Activated CD4-positive, alpha-beta T cell treated with anti-CD3 and anti-CD28 coated beads for 36 hours (primary cell): ENCODE data around the gene MRPL20. TPM values are rescaled to one million over a fixed set of nuclear protein-coding genes. Genes with fewer than 3 reads are reported as not detected.

Experiments used
- ATAC-seq: fragments of 200-7000 bp; cut with Tn5 transposase; one replicate; pipeline ENCODE4 v1.10.0; 2021; ENCODE audit warnings: mild to moderate bottlenecking, moderate library complexity
- CTCF ChIA-PET: fragments of 350-600 bp; sonication (Branson Sonifier 250); formaldehyde crosslinking; loops from one replicate; lab custom pipeline; 2021; ENCODE audit warnings: antibody characterized with exemption; lab: Charles Lee
- POLR2A ChIA-PET: fragments of 350-600 bp; sonication (Branson Sonifier 250); formaldehyde crosslinking; loops from one replicate; lab custom pipeline; 2021; ENCODE audit warnings: antibody characterized with exemption, inconsistent platforms; lab: Charles Lee
- DNase-seq: peaks from one replicate; pipeline ENCODE4 v3.0.0-alpha.2; 2020
- H3K27ac Mint-ChIP-seq: one replicate; pipeline ENCODE4 v1.8.0; 2021; ENCODE audit warnings: mixed read lengths
- H3K27me3 Mint-ChIP-seq: one replicate; pipeline ENCODE4 v1.8.0; 2021; ENCODE audit warnings: mixed read lengths
- H3K36me3 Mint-ChIP-seq: one replicate; pipeline ENCODE4 v1.8.0; 2021; ENCODE audit warnings: low read depth, mixed read lengths
- H3K4me1 Mint-ChIP-seq: one replicate; pipeline ENCODE4 v1.8.0; 2021; ENCODE audit warnings: mixed read lengths
- H3K4me3 Mint-ChIP-seq: one replicate; pipeline ENCODE4 v1.8.0; 2021; ENCODE audit warnings: mild to moderate bottlenecking, moderate library complexity, mixed read lengths
- H3K9me3 Mint-ChIP-seq: one replicate; pipeline ENCODE4 v1.8.0; 2021; ENCODE audit warnings: low read depth, mixed read lengths
- intact Hi-C, 2 experiments: fragments of 100-400 bp; cut with DNase I in 1 of 2; cut with micrococcal nuclease in 1 of 2; formaldehyde crosslinking; loops; one replicate each; pipeline versions ENCODE4 v1.14.2 to v1.15.1; 2022 to 2024; cut with DNase I, micrococcal nuclease
- total RNA-seq, 2 experiments: library from RNA; stranded (reverse); gene quantifications; one replicate each; pipeline ENCODE4 v1.2.3, GENCODE V29; 2021

Gene MRPL20
- total RNA-seq, 2 experiments from 2014 or later: 126 to 143 TPM

GRCh38 chr1:1400576-1401456 lies 6.3 kb downstream of the MRPL20 start:
- Mint-ChIP-seq H3K27ac (peak overlapping the region; percentile 83), H3K9me3 (no peaks in the 10 kb centered on the region), H3K36me3 (peaks cover 67% of the 10 kb centered on the region), H3K4me3 (peak overlapping the region; percentile 93), H3K27me3 (no peaks in the 10 kb centered on the region), H3K4me1 (peaks cover 58% of the 10 kb centered on the region)
- intact Hi-C loops: loop anchor here in 1 of 2 experiments (10.0 kb wide), 1 partner anchor 504 kb away; no protein-coding TSS in a partner anchor
- no peak for DNase-seq
- ChIA-PET CTCF (interaction anchor here (0.6 to 3.1 kb wide), 8 partner anchors 11 to 91 kb away, joined by 3 to 15 read pairs (median 3); partner anchors contain the start of gene AURKAIP1), POLR2A (interaction anchor here (0.7 kb wide), 1 partner anchor 171 kb away, joined by 3 read pairs; no protein-coding TSS in a partner anchor)
- ATAC-seq: no peak

- ATAC-seq: no peak
- CTCF ChIA-PET: interaction anchor here (0.6 to 3.1 kb wide), 9 partner anchors 10 to 90 kb away, joined by 3 to 15 read pairs (median 3); partner anchors contain the start of gene AURKAIP1
Observed at GRCh38 chr1:1399872-1400575, 7.1 kb downstream of the MRPL20 start.

GRCh38 chr1:1399187-1399871 lies 7.8 kb downstream of the MRPL20 start, which contains the start of gene CCNL2:
TSS of gene CCNL2 (minus strand) at chr1:1399335. CDS start at chr1:1399306, 29 bp downstream.
- no peaks in the 10 kb centered on the region for H3K9me3 Mint-ChIP-seq
- POLR2A ChIA-PET: interaction anchor here (0.6 to 1.3 kb wide), 8 partner anchors 8 to 51 kb away, joined by 3 to 12 read pairs (median 3); partner anchors contain the start of gene AURKAIP1
- peak; percentile 100 for DNase-seq
- no peaks in the 10 kb centered on the region for H3K27me3 Mint-ChIP-seq
- peak within 1 kb of the TSS; percentile 93 for H3K4me3 Mint-ChIP-seq
- intact Hi-C loops: loop anchor here (1.0 to 2.0 kb wide), 14 partner anchors 8 to 325 kb away; partner anchors contain the start of genes MRPL20 (in 2 of the 2), ATAD3A (in 1 of the 2), ATAD3B (in 1 of the 2) and AURKAIP1 (in 1 of the 2)
- peaks cover 67% of the 10 kb centered on the region for H3K36me3 Mint-ChIP-seq
- peak within 1 kb of the TSS; percentile 91 for H3K27ac Mint-ChIP-seq
- CTCF ChIA-PET: interaction anchor here (0.7 to 3.1 kb wide), 9 partner anchors 8 to 255 kb away, joined by 3 to 15 read pairs (median 3); partner anchors contain the start of genes AURKAIP1 and MRPL20
- H3K4me1 Mint-ChIP-seq: peaks cover 52% of the 10 kb centered on the region
- peak; percentile 97 for ATAC-seq

More at GRCh38 chr1:1399872-1400575, 7.1 kb downstream of the MRPL20 start:
- intact Hi-C loops: loop anchor here (1.0 to 10.0 kb wide), 15 partner anchors 7 to 505 kb away; partner anchors contain the start of genes MRPL20 (in 2 of the 2), ATAD3A (in 1 of the 2), ATAD3B (in 1 of the 2) and AURKAIP1 (in 1 of the 2)
- POLR2A ChIA-PET: interaction anchor here (0.7 to 1.3 kb wide), 2 partner anchors 8 to 172 kb away, joined by 3 to 7 read pairs; no protein-coding TSS in a partner anchor
- Mint-ChIP-seq H3K27me3 (no peaks in the 10 kb centered on the region), H3K27ac (peak overlapping the region; percentile 83), H3K4me1 (peaks cover 56% of the 10 kb centered on the region), H3K4me3 (peak overlapping the region; percentile 93), H3K9me3 (no peaks in the 10 kb centered on the region), H3K36me3 (peaks cover 68% of the 10 kb centered on the region)
- peak; percentile 49 for DNase-seq

- POLR2A ChIA-PET: interaction anchor here (0.5 to 1.3 kb wide), 9 partner anchors 9 to 420 kb away, joined by 3 to 12 read pairs (median 3); partner anchors contain the start of gene AURKAIP1
- Mint-ChIP-seq H3K27ac (peak overlapping the region; percentile 91), H3K9me3 (no peaks in the 10 kb centered on the region), H3K4me3 (peak overlapping the region; percentile 93), H3K36me3 (peaks cover 70% of the 10 kb centered on the region), H3K4me1 (peaks cover 50% of the 10 kb centered on the region), H3K27me3 (no peaks in the 10 kb centered on the region)
- DNase-seq (peak; percentile 26), ATAC-seq (no peak)
- CTCF ChIA-PET: interaction anchor here (0.7 to 3.1 kb wide), 9 partner anchors 9 to 334 kb away, joined by 3 to 15 read pairs (median 3); partner anchors contain the start of genes AURKAIP1 and MRPL20
- intact Hi-C loops: loop anchor here (1.0 to 2.0 kb wide), 14 partner anchors 9 to 326 kb away; partner anchors contain the start of genes MRPL20 (in 2 of the 2), ATAD3A (in 1 of the 2), ATAD3B (in 1 of the 2) and AURKAIP1 (in 1 of the 2)
Observed at GRCh38 chr1:1398677-1399186, 8.4 kb downstream of the MRPL20 start.

GRCh38 chr1:1397839-1398523 lies 9.1 kb downstream of the MRPL20 start:
- ChIA-PET POLR2A (interaction anchor here (0.5 to 1.6 kb wide), 2 partner anchors 23 to 420 kb away, joined by 3 to 5 read pairs; partner anchors contain the start of gene AURKAIP1), CTCF (interaction anchor here (0.7 to 3.1 kb wide), 3 partner anchors 8 to 334 kb away, joined by 3 to 15 read pairs (median 11); partner anchors contain the start of gene MRPL20)
- ATAC-seq: no peak
- H3K27ac Mint-ChIP-seq: peak overlapping the region; percentile 91
- peaks cover 72% of the 10 kb centered on the region for H3K36me3 Mint-ChIP-seq
- DNase-seq: peak; percentile 28
- no peaks in the 10 kb centered on the region for H3K27me3 Mint-ChIP-seq
- H3K4me3 Mint-ChIP-seq: peak overlapping the region; percentile 93
- H3K4me1 Mint-ChIP-seq: peaks cover 44% of the 10 kb centered on the region
- intact Hi-C loops: loop anchor here in 1 of 2 experiments (2.0 kb wide), 2 partner anchors 37 to 261 kb away; partner anchors contain the start of genes CDK11B and VWA1
- H3K9me3 Mint-ChIP-seq: no peaks in the 10 kb centered on the region

GRCh38 chr1:1395166-1395565 lies 11.9 kb downstream of the MRPL20 start:
- H3K4me3 Mint-ChIP-seq: no peak overlapping the region
- no peaks in the 10 kb centered on the region for H3K27me3 Mint-ChIP-seq
- ATAC-seq (no peak), DNase-seq (no peak)
- CTCF ChIA-PET: no interaction called here
- peaks cover 72% of the 10 kb centered on the region for H3K36me3 Mint-ChIP-seq
- H3K4me1 Mint-ChIP-seq: peaks cover 21% of the 10 kb centered on the region
- H3K9me3 Mint-ChIP-seq: no peaks in the 10 kb centered on the region
- intact Hi-C loops: no loop called here
- peak overlapping the region; percentile 9 for H3K27ac Mint-ChIP-seq
- POLR2A ChIA-PET: interaction anchor here (0.6 kb wide), 1 partner anchor 381 kb away, joined by 3 read pairs; no protein-coding TSS in a partner anchor

- intact Hi-C loops: no loop called here
- Mint-ChIP-seq H3K36me3 (peaks cover 75% of the 10 kb centered on the region), H3K4me1 (peaks cover 18% of the 10 kb centered on the region), H3K27me3 (no peaks in the 10 kb centered on the region), H3K4me3 (no peak overlapping the region), H3K9me3 (no peaks in the 10 kb centered on the region), H3K27ac (no peak overlapping the region)
- ChIA-PET POLR2A (no interaction called here), CTCF (no interaction called here)
- DNase-seq: no peak
- ATAC-seq: no peak
Observed at GRCh38 chr1:1394116-1394515, 13.0 kb downstream of the MRPL20 start.

- H3K27ac Mint-ChIP-seq: no peak overlapping the region
- no peaks in the 10 kb centered on the region for H3K27me3 Mint-ChIP-seq
- ATAC-seq (no peak), DNase-seq (no peak)
- H3K9me3 Mint-ChIP-seq: no peaks in the 10 kb centered on the region
- H3K4me1 Mint-ChIP-seq: peaks cover 18% of the 10 kb centered on the region
- POLR2A ChIA-PET: no interaction called here
- peaks cover 73% of the 10 kb centered on the region for H3K36me3 Mint-ChIP-seq
- intact Hi-C loops: no loop called here
- no peak overlapping the region for H3K4me3 Mint-ChIP-seq
- CTCF ChIA-PET: interaction anchor here (1.4 kb wide), 1 partner anchor 18 kb away, joined by 3 read pairs; the partner anchor contains the start of gene AURKAIP1
Observed at GRCh38 chr1:1393428-1393827, 13.7 kb downstream of the MRPL20 start.

GRCh38 chr1:1393014-1393413 lies 14.1 kb downstream of the MRPL20 start:
- no peak overlapping the region for H3K27ac Mint-ChIP-seq
- peaks cover 15% of the 10 kb centered on the region for H3K4me1 Mint-ChIP-seq
- no peaks in the 10 kb centered on the region for H3K27me3 Mint-ChIP-seq
- ATAC-seq: no peak
- CTCF ChIA-PET: interaction anchor here (1.4 kb wide), 1 partner anchor 17 kb away, joined by 3 read pairs; the partner anchor contains the start of gene AURKAIP1
- DNase-seq: no peak
- H3K4me3 Mint-ChIP-seq: no peak overlapping the region
- H3K9me3 Mint-ChIP-seq: no peaks in the 10 kb centered on the region
- POLR2A ChIA-PET: interaction anchor here (0.6 kb wide), 1 partner anchor 175 kb away, joined by 3 read pairs; no protein-coding TSS in a partner anchor
- intact Hi-C loops: no loop called here
- H3K36me3 Mint-ChIP-seq: peaks cover 73% of the 10 kb centered on the region
